Measurements from ENCODE around the gene NTN4. TPM values are rescaled to one million over a fixed set of nuclear protein-coding genes. Genes with fewer than 3 reads are reported as not detected.

Gene NTN4
- total RNA-seq, 1 experiment from 2014 or later, result 0.17 TPM

DNA sequence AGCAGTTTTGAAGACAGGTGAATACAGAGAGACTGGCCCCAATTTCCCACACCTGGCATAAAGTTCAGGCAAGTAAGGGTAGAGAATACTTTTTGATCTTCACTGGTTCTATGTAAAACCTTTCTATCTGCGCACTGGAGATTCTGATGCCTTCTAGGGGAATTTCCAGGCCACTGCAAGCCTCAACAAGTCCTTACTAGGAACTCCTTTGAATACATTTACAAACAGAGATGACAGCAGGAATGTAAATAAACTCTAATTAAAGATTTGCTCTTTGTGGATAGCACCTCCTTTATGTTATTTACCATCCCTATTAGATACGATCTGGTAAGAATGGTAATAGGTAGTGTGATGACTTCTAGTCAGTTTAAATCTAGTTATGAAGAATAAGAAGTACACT lies 69.2 kb downstream of the NTN4 start:
- Mint-ChIP-seq H3K4me3 (no peak overlapping the region), H3K27ac (no peak overlapping the region), H3K4me1 (peaks cover 11 to 18% of the 10 kb centered on the region in 2 experiments), H3K27me3 (ENCODE audit: low read depth) (no peaks in the 10 kb centered on the region), H3K36me3 (ENCODE audit: insufficient read depth in 1 of 3, low read depth in 3 of 3) (peaks cover 2 to 3% (median 3%) of the 10 kb centered on the region in 3 experiments; a peak in 3 of 7 replicates), H3K9me3 (peaks cover 4 to 7% of the 10 kb centered on the region in 2 experiments; a peak in 4 of 5 replicates)
- H2BK20ac ChIP-seq (ENCODE audit: low read depth, low read length, poor library complexity, severe bottlenecking), result no peak overlapping the region
- DNase-seq, result no peak
- H3K23ac ChIP-seq (ENCODE audit: insufficient read length, low read depth, low read length), result no peak overlapping the region
- WGBS (ENCODE audit: extremely low coverage, insufficient read length, low lambda C conversion rate), result no CpG with 5 or more reads among the region's 2 CpGs
- no peak overlapping the region for H3T11ph ChIP-seq (ENCODE audit: low read length)
- no peak overlapping the region for H3K4me2 ChIP-seq (ENCODE audit: insufficient read depth, insufficient read length, low read length)
- no peaks in the 10 kb centered on the region for H3K79me2 ChIP-seq (ENCODE audit: insufficient read depth, low read length)
- H3K56ac ChIP-seq (ENCODE audit: insufficient read length, low read depth, low read length), result no peak overlapping the region
- H2AK5ac ChIP-seq (ENCODE audit: insufficient read length, low read length), result no peak overlapping the region
- no peak overlapping the region for H2BK5ac ChIP-seq (ENCODE audit: insufficient read length, low read length)
- H3K9ac ChIP-seq (ENCODE audit: extremely low read depth, insufficient read length, low read length), result no peak overlapping the region
- H2AFZ ChIP-seq (ENCODE audit: low read length), result no peak overlapping the region
- H3K4ac ChIP-seq (ENCODE audit: low read depth, low read length), result no peak overlapping the region
- H4K91ac ChIP-seq (ENCODE audit: insufficient read length, low read depth, low read length), result no peak overlapping the region
- no peak overlapping the region for H2BK12ac ChIP-seq (ENCODE audit: insufficient read length, low read depth, low read length)
- TF ChIP-seq, protein P1, sequence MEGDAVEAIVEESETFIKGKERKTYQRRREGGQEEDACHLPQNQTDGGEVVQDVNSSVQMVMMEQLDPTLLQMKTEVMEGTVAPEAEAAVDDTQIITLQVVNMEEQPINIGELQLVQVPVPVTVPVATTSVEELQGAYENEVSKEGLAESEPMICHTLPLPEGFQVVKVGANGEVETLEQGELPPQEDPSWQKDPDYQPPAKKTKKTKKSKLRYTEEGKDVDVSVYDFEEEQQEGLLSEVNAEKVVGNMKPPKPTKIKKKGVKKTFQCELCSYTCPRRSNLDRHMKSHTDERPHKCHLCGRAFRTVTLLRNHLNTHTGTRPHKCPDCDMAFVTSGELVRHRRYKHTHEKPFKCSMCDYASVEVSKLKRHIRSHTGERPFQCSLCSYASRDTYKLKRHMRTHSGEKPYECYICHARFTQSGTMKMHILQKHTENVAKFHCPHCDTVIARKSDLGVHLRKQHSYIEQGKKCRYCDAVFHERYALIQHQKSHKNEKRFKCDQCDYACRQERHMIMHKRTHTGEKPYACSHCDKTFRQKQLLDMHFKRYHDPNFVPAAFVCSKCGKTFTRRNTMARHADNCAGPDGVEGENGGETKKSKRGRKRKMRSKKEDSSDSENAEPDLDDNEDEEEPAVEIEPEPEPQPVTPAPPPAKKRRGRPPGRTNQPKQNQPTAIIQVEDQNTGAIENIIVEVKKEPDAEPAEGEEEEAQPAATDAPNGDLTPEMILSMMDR (conservative IDR thresholded peaks at IDR 0.05), result peak; percentile 48
- H3K9me3 ChIP-seq (ENCODE audit: control insufficient read depth, low read depth, low read length), result no peaks in the 10 kb centered on the region
- H3K27me3 ChIP-seq (ENCODE audit: insufficient read depth, low read length), result no peaks in the 10 kb centered on the region
- H4K5ac ChIP-seq (ENCODE audit: insufficient read length, low read depth, low read length), result no peak overlapping the region
- H4K8ac ChIP-seq (replicated peaks; ENCODE audit: insufficient read length, low read depth, low read length), result no peak overlapping the region
- H3K14ac ChIP-seq (ENCODE audit: insufficient read depth, low read length), result no peak overlapping the region
- no peak overlapping the region for H2BK15ac ChIP-seq (ENCODE audit: low read depth, low read length)
- H3K79me1 ChIP-seq (ENCODE audit: insufficient read depth, low read depth, low read length, poor library complexity, severe bottlenecking), result no peaks in the 10 kb centered on the region
- no peak overlapping the region for H3K27ac ChIP-seq (ENCODE audit: insufficient read length, low read depth, low read length)
- no peak overlapping the region for H3K18ac ChIP-seq (ENCODE audit: insufficient read length, low read depth, low read length)
- H4K20me1 ChIP-seq (ENCODE audit: control insufficient read depth, insufficient read depth, insufficient read length), result no peaks in the 10 kb centered on the region
- no peak overlapping the region for H2BK120ac ChIP-seq (ENCODE audit: low read depth, low read length, poor library complexity, severe bottlenecking)
- no peaks in the 10 kb centered on the region for H3K23me2 ChIP-seq (ENCODE audit: insufficient read length, low read depth, low read length, poor library complexity, severe bottlenecking)
- H3K4me1 ChIP-seq (ENCODE audit: insufficient read depth, low read length), result 0 out of 2 replicates have a peak, but pooled peaks cover 1% of the 10 kb centered on the region
